Keratinocyte (primary cell): ENCODE measurements around the gene ZNF662. TPM values are rescaled to one million over a fixed set of nuclear protein-coding genes. Genes with fewer than 3 reads are reported as not detected.

ENCODE experiments used
- DNase-seq: peaks from one replicate; pipeline ENCODE4 v3.0.0-alpha.2; 2011; ENCODE audit warnings: low read depth, missing footprints, low spot score
- FAIRE-seq: peaks from 2 replicates; lab custom pipeline; 2011; peaks lifted over from hg19 to GRCh38; lab: Jason Lieb, UNC
- H2AFZ ChIP-seq: 2 replicates; pipeline ENCODE4 v1.6.0; 2012; ENCODE audit warnings: low read length, control low read depth, inconsistent platforms; ENCODE audit not compliant: control insufficient read depth
- H3K27ac ChIP-seq: 2 replicates; pipeline ENCODE4 v1.5.1; 2011; ENCODE audit warnings: low read length; ENCODE audit not compliant: control insufficient read depth, insufficient read depth
- H3K27me3 ChIP-seq: 3 replicates; pipeline ENCODE4 v1.6.0; 2011; ENCODE audit warnings: low read length; ENCODE audit not compliant: control insufficient read depth, insufficient read depth; ENCODE audit errors: extremely low read depth
- H3K36me3 ChIP-seq, 2 experiments: 2 replicates in 1 of 2; 3 replicates in 1 of 2; pipeline ENCODE4 v1.5.1; 2011; ENCODE audit warnings: low read length in 2 of 2, mild to moderate bottlenecking in 1 of 2; ENCODE audit not compliant: control insufficient read depth in 2 of 2, insufficient read depth in 2 of 2; ENCODE audit errors: extremely low read depth in 1 of 2
- H3K4me1 ChIP-seq: 3 replicates; pipeline ENCODE4 v1.5.1; 2011; ENCODE audit warnings: low read length; ENCODE audit not compliant: control insufficient read depth, insufficient read depth; ENCODE audit errors: extremely low read depth
- H3K4me2 ChIP-seq: 3 replicates; pipeline ENCODE4 v1.6.0; 2011; ENCODE audit warnings: low read depth, low read length; ENCODE audit not compliant: control insufficient read depth, insufficient read depth; ENCODE audit errors: extremely low read depth
- H3K4me3 ChIP-seq, 3 experiments: fragments of 200-600 bp in 1 of 3; sonication (generic) in 1 of 3; 2 replicates in 2 of 3; 3 replicates in 1 of 3; pipeline ENCODE4 v1.5.1; 2011 to 2016; ENCODE audit warnings: low read length in 3 of 3, mild to moderate bottlenecking in 3 of 3, control low read depth in 2 of 3, inconsistent platforms in 1 of 3, low read depth in 1 of 3, mixed read lengths in 1 of 3, mixed run types in 1 of 3, moderate library complexity in 1 of 3; ENCODE audit not compliant: control insufficient read depth in 2 of 3, insufficient read depth in 2 of 3; ENCODE audit errors: extremely low read depth in 1 of 3
- H3K79me2 ChIP-seq: 2 replicates; pipeline ENCODE4 v1.6.0; 2012; ENCODE audit warnings: low read length; ENCODE audit not compliant: control insufficient read depth, insufficient read depth
- H3K9ac ChIP-seq: 3 replicates; pipeline ENCODE4 v1.6.0; 2011; ENCODE audit warnings: low read length; ENCODE audit not compliant: control insufficient read depth, insufficient read depth; ENCODE audit errors: extremely low read depth
- H3K9me1 ChIP-seq: 3 replicates; pipeline ENCODE4 v1.6.0; 2011; ENCODE audit warnings: low read length; ENCODE audit not compliant: control insufficient read depth, insufficient read depth; ENCODE audit errors: extremely low read depth
- H3K9me3 ChIP-seq: 2 replicates; pipeline ENCODE4 v1.5.1; 2012; ENCODE audit warnings: low read depth, low read length; ENCODE audit not compliant: control insufficient read depth
- H4K20me1 ChIP-seq: 3 replicates; pipeline ENCODE4 v1.6.0; 2011; ENCODE audit warnings: low read length; ENCODE audit not compliant: control insufficient read depth, insufficient read depth; ENCODE audit errors: extremely low read depth
- CTCF ChIP-seq, 3 experiments: IDR thresholded peaks in 1 of 3; conservative IDR thresholded peaks in 1 of 3; optimal IDR thresholded peaks in 1 of 3; 2 replicates in 2 of 3; 3 replicates in 1 of 3; pipeline versions ENCODE3 to v1.5.1; 2011; ENCODE audit warnings: low read length in 3 of 3, mild to moderate bottlenecking in 3 of 3, moderate library complexity in 2 of 3, control low read depth in 1 of 3, inconsistent platforms in 1 of 3; ENCODE audit not compliant: insufficient read depth in 2 of 3; ENCODE audit errors: extremely low read depth in 1 of 3
- EZH2 ChIP-seq: IDR thresholded peaks from one replicate; pipeline ENCODE4 v1.6.1; 2012; ENCODE audit warnings: inconsistent platforms, mild to moderate bottlenecking, low read length, moderate library complexity
- dilution Hi-C: fragments of 300-500 bp; cut with MboI; formaldehyde crosslinking; loops from one replicate; pipeline ENCODE4 v1.7.0; 2020; ENCODE audit warnings: low sequenced_read_pairs; ENCODE audit not compliant: extremely low pct_ligation_motif_present
- polyA plus RNA-seq, 5 experiments: library from polyadenylated mRNA; depleted of rRNA in 3 of 5; stranded (reverse) in 3 of 5; stranded (forward) in 1 of 5; unstranded in 1 of 5; fragments of >200 nt; gene quantifications; 1 replicate in 1 of 5; 2 replicates in 3 of 5; 3 replicates in 1 of 5; pipeline versions ENCODE4 v1.2.1 to v1.2.3, GENCODE V29; 2011 to 2012; ENCODE audit warnings: missing spikeins in 2 of 5, low read depth in 1 of 5, low replicate concordance in 1 of 5

ZNF662 gene
- polyA plus RNA-seq, 1 donor (not counting 4 experiments of a cell fraction or from before 2014, with no cell fraction given) = 1.4 TPM

- Histone ChIP-seq H3K27me3 (no peaks in the 10 kb centered on the region), H3K9me1 (no peaks in the 10 kb centered on the region), H3K9me3 (no peaks in the 10 kb centered on the region), H4K20me1 (no peaks in the 10 kb centered on the region), H3K4me1 (no peaks in the 10 kb centered on the region), H3K9ac (no peak overlapping the region), H3K79me2 (no peaks in the 10 kb centered on the region), H3K36me3 (no peaks in the 10 kb centered on the region), H2AFZ (no peak overlapping the region), H3K27ac (no peak overlapping the region), H3K4me2 (no peak overlapping the region), H3K4me3 (no peak overlapping the region)
- no peak for FAIRE-seq
- no peak for DNase-seq
- TF ChIP-seq CTCF (optimal IDR thresholded peaks at IDR 0.05 in 1 of 3, IDR thresholded peaks at IDR 0.05 in 1 of 3, conservative IDR thresholded peaks at IDR 0.05 in 1 of 3; ENCODE audit: extremely low read depth in 1 of 3, insufficient read depth in 2 of 3, low read length in 3 of 3) (no peak), EZH2 (no peak)
- dilution Hi-C loops = loop anchor here (10.0 kb wide), 1 partner anchor 184 kb away; no protein-coding TSS in a partner anchor
Observed at GRCh38 chr3:42960786-42961185, 54.8 kb downstream of the ZNF662 start.

GRCh38 chr3:42961633-42962032 lies 55.7 kb downstream of the ZNF662 start:
- dilution Hi-C loops = loop anchor here (10.0 kb wide), 1 partner anchor 183 kb away; no protein-coding TSS in a partner anchor
- Histone ChIP-seq H3K9me1 (no peaks in the 10 kb centered on the region), H3K79me2 (no peaks in the 10 kb centered on the region), H3K4me2 (no peak overlapping the region), H3K9me3 (no peaks in the 10 kb centered on the region), H3K27ac (no peak overlapping the region), H3K4me3 (no peak overlapping the region), H3K36me3 (no peaks in the 10 kb centered on the region), H3K27me3 (no peaks in the 10 kb centered on the region), H3K9ac (no peak overlapping the region), H4K20me1 (no peaks in the 10 kb centered on the region), H2AFZ (no peak overlapping the region), H3K4me1 (no peaks in the 10 kb centered on the region)
- no peak for DNase-seq
- TF ChIP-seq CTCF (optimal IDR thresholded peaks at IDR 0.05 in 1 of 3, IDR thresholded peaks at IDR 0.05 in 1 of 3, conservative IDR thresholded peaks at IDR 0.05 in 1 of 3; ENCODE audit: extremely low read depth in 1 of 3, insufficient read depth in 2 of 3, low read length in 3 of 3) (peak; percentile 56 to 59 (median 58)), EZH2 (no peak)
- peak; percentile 87 for FAIRE-seq
